ENCODE data around the gene KCTD1. TPM values are rescaled to one million over a fixed set of nuclear protein-coding genes. Genes with fewer than 3 reads are reported as not detected.

Gene KCTD1
- total RNA-seq, 1 donor, result 18.6 TPM

DNA sequence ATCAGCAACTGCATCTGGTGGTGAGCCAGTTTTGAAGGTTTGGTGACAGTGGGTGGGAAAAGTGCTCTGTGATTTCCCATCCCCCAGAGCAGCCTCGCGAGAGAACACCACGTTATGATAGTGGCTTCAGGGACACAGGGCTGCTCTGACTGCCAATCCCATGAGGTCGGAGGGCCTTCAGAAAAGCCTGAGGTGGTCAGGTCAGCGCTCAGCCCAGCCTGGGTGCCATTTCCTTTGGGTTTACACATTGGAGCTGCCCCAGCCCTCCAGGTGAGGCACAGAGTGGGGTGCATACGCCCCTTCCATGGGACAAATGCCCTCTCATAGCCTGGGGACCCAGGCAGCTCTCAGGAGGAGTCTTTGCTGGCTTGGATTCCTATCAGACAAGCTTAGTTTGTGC is 126.8 kb downstream of the KCTD1 start:
- no peak overlapping the region for H3K4me3 ChIP-seq (ENCODE audit: low read depth, low read length)
- DNase-seq (ENCODE audit: low read depth), result no peak
- TF ChIP-seq, protein P1, sequence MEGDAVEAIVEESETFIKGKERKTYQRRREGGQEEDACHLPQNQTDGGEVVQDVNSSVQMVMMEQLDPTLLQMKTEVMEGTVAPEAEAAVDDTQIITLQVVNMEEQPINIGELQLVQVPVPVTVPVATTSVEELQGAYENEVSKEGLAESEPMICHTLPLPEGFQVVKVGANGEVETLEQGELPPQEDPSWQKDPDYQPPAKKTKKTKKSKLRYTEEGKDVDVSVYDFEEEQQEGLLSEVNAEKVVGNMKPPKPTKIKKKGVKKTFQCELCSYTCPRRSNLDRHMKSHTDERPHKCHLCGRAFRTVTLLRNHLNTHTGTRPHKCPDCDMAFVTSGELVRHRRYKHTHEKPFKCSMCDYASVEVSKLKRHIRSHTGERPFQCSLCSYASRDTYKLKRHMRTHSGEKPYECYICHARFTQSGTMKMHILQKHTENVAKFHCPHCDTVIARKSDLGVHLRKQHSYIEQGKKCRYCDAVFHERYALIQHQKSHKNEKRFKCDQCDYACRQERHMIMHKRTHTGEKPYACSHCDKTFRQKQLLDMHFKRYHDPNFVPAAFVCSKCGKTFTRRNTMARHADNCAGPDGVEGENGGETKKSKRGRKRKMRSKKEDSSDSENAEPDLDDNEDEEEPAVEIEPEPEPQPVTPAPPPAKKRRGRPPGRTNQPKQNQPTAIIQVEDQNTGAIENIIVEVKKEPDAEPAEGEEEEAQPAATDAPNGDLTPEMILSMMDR (IDR thresholded peaks at IDR 0.05; ENCODE audit: insufficient read depth, low read depth, low read length), result no peak

DNA sequence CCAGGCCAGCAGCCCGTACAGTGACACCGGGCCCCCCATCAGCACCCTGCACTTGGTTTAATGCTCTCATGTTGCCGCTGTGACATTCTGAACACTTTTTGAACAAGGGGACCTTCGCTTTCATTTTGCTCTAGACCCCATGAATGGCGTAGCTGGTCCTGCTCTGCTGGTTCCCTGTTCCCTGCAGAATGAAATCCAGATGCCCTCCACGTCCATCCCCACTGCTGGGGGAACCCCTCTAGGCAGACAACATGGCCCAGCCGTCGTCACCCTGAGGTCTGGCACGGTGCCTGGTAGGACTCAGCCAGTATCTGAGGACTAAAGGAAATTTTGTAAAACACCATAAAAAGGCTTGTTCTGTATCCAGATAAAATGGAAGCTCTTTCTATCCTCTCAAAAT is 128.6 kb downstream of the KCTD1 start:
- DNase-seq (ENCODE audit: low read depth), result no peak
- H3K4me3 ChIP-seq (ENCODE audit: low read depth, low read length), result no peak overlapping the region

DNA sequence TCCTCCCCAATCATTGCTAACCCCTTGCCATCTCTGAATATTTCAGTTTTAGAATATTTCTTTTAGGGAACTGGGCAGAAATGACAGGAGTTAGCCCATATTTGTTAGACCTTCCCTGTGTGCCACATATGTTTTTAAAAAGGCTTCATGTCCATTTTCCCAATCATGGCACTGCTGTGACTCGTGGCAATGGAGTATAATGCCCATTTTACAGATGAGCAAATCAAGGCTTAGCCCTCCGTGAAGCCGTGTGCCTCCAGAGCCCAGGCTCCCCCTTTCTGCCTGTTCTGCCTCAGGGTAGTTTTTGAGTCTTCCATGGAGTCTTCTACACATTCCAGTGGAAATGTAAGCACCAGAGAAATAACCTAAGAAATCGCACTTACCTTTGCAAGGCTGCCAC is 130.1 kb downstream of the KCTD1 start:
- H3K4me3 ChIP-seq (ENCODE audit: low read depth, low read length), result no peak overlapping the region
- TF ChIP-seq, protein P1 (IDR thresholded peaks at IDR 0.05; ENCODE audit: insufficient read depth, low read depth, low read length), result no peak
- no peak for DNase-seq (ENCODE audit: low read depth)

More for the DNA sequence above, 128.6 kb downstream of the KCTD1 start:
- TF ChIP-seq, protein P1 (IDR thresholded peaks at IDR 0.05; ENCODE audit: insufficient read depth, low read depth, low read length), result no peak

DNA sequence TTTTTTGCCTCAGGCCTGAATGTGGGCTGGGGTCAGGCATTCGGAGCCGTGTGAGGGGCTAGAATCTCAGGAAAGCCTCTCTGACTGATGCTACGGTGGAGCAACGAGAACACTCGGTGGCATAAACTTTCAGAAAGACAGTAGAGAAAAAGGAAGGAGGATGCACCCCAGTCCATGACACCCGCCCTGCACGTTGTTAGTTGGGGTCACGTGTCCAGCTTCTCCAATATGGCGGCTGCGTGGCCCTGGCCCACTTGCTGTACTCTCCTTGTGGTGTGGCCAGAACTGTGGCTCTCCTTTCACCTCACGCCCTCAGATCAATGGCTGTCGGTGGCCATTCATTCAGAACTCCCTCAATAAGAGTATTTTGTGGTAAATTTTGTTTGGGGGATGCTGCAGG is 131.2 kb downstream of the KCTD1 start:
- DNase-seq (ENCODE audit: low read depth), result no peak
- TF ChIP-seq, protein P1 (IDR thresholded peaks at IDR 0.05; ENCODE audit: insufficient read depth, low read depth, low read length), result no peak
- no peak overlapping the region for H3K4me3 ChIP-seq (ENCODE audit: low read depth, low read length)

DNA sequence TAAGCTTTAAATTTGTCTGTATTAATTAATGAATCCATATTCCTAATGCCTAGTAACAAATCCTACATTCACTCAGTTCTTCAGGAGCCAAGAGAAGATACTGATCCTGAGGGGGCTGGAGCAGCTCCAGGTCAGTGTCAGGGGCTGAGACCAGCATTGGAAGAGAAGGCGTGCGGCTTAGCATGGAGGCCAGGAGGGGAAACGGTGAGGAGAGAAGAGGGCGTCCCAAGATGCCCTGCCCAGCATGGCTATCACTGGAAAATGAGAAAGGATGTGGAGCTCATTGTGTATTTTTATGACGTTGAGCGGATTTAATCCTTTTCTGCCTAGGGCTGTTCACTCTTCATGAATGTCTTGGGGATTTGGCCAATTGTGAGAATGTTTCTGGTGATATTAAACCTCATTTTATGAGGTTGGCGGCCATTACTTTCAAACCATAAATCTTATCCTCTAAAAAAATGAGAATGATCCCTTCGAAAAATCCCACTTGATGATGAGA is 131.7 kb downstream of the KCTD1 start:
- no peak for DNase-seq (ENCODE audit: low read depth)
- TF ChIP-seq, protein P1 (IDR thresholded peaks at IDR 0.05; ENCODE audit: insufficient read depth, low read depth, low read length), result no peak
- H3K4me3 ChIP-seq (ENCODE audit: low read depth, low read length), result no peak overlapping the region

DNA sequence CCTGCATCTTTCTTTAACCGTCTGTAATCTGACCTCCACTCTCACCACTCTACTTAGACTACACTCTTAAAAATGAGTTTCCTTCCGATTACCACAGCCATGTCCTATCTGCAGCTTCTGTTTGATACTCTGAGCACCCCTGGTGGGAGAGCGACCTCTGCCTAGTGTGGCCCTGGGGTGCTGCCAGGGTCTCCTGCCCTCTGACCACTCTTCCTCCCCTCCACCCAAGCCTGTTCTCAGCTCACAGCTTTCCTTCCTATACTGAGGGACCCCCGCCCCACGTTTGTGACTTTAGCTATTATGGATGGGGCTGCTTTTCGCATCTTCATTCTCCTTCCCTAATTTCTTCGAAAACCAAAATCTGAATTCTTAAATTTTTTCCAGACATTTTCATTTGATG is 132.7 kb downstream of the KCTD1 start:
- no peak overlapping the region for H3K4me3 ChIP-seq (ENCODE audit: low read depth, low read length)
- DNase-seq (ENCODE audit: low read depth), result no peak
- TF ChIP-seq, protein P1 (IDR thresholded peaks at IDR 0.05; ENCODE audit: insufficient read depth, low read depth, low read length), result no peak

DNA sequence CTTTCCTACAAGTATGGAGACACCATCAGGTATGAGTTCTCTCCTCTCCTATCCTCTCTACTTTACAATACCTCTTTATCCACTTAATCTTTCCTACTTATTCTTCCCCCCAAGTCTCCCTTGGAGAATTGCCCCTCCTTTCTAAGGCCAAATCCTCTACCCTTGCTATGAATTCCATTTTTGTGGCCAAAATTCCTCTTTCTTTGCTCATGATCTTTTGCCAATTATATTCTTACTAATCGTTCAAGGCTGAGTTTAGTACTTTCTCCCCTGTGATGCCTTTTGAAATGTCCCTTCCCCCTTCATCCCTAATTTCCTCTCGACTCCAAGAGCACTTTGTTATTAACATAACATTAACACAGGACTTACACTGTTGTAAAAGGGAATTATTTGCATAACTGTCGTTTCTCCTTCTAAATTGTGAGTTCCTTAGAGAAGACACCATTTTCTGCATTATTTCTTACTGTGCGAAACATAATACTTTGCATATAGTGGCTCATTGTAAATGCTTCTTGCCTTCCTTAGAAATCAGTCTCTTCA is 133.4 kb downstream of the KCTD1 start:
- no peak for DNase-seq (ENCODE audit: low read depth)
- TF ChIP-seq, protein P1 (IDR thresholded peaks at IDR 0.05; ENCODE audit: insufficient read depth, low read depth, low read length), result no peak
- H3K4me3 ChIP-seq (ENCODE audit: low read depth, low read length), result no peak overlapping the region

All from fibroblast of villous mesenchyme (primary cell).